ENCODE results near the gene PUM2. TPM values are rescaled to one million over a fixed set of nuclear protein-coding genes. Genes with fewer than 3 reads are reported as not detected.

PUM2 gene
- total RNA-seq = 13.4 and 17.0 TPM in 2 replicates

DNA sequence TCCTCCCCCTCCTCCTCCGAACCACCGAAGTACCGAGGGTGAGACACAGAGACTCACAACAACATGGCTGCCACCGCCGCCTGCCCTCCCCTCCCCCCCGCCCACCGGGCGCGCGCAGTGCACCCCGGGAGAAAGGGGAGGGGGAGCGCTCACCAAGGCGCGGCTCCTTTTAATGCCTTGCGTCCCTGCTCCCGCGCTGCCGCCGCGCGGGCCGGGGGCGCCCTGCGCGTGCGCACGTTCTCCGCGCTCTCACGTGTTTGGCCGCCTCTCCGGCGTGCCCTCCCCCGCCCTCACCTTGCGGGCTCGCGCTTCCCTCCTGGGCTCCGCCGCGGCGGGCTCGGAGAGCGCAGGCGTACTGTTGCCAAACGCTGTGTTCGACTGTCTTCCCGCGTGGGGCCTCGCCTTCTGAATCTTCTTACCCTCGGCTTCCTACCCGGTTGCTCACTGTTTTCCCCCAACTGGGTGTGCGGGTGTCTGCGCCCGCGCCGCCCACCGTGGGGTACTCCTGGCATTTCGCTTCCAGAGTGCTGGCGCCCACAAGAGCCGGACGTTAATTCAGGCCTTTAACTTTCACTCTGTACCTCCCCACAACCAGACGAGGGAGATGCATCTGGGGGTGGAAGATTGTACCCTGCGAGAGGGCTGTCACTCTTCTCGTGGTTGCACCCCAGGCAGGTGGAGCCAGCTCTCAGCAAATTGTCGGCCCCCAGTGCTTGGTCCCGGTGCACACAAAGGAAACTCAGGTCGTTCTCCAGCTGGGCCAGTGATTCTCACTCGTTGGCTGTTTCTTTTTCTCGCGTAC is at the start of gene PUM2:
PUM2 (minus strand) TSS at position 92 of the 802 bp plus-strand sequence. CDS start 23,484 bp downstream, outside the sequence.

DNA sequence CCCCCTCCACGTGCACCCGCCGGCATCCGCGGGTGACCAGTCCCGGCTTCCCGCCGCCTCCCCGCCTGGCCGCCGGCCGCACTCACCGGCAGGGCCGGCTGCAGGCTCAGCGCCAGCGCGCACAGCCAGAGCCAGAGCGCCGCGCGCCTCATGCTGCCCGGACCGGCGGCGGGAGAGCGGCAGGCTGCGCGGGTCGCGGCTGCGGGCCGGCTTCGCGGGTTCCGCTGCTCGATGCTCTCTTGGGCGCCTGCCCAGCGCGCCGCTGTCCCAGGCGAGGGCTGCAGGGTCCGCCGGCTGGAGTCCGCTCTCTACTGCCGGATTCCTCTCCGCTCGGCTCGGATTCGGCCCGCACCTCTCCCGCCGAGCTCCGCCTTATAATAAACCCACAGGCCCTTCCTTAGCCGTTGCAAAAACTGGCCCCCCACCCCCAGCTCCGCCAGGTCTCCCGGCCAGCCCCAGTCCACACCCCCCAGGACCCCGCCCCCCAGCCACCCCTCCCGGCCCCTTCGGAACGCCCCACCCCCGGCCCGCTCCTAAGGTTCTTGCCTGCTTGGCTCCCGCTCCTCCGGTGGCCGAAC is 125.8 kb downstream of the PUM2 start, which contains the start of gene SDC1:
SDC1 (minus strand) TSS at position 415 of the 578 bp plus-strand sequence; CDS start at position 152, 263 bp downstream.

Other genes with a start within 250 kb of the PUM2 start
- 0.36 and 0.65 TPM in 2 replicates for gene SDC1, start 125.7 kb downstream of the PUM2 start, total RNA-seq
- 188 and 500 TPM in 2 replicates for gene RHOB, start 96.2 kb upstream of the PUM2 start, total RNA-seq

Measured in cardiac atrium fibroblast (primary cell).